Skin of body (tissue), 3 donors: ENCODE results near the gene CAPN15. TPM values are rescaled to one million over a fixed set of nuclear protein-coding genes. Genes with fewer than 3 reads are reported as not detected.
"Not testable (repeated sequence)": the region's sequence is repeated elsewhere in the genome, so short reads cannot be mapped to it uniquely, and the experiment has no call there.

ENCODE experiments used
- DNase-seq: peaks from one replicate; lab custom pipeline; 2025; lab: John Stamatoyannopoulos, UW
- small RNA-seq: library from RNA; depleted of rRNA; stranded (forward); fragments of <200 nt; gene quantifications from one replicate; pipeline ENCODE3, GENCODE V24; 2014; ENCODE audit warnings: low replicate concordance
- total RNA-seq: library from RNA; depleted of rRNA; stranded (reverse); fragments of >200 nt; gene quantifications from one replicate; pipeline ENCODE4 v1.2.3, GENCODE V29; 2014

CAPN15 gene
- total RNA-seq, 1 donor from 2014 or later = 10.2 TPM

DNA sequence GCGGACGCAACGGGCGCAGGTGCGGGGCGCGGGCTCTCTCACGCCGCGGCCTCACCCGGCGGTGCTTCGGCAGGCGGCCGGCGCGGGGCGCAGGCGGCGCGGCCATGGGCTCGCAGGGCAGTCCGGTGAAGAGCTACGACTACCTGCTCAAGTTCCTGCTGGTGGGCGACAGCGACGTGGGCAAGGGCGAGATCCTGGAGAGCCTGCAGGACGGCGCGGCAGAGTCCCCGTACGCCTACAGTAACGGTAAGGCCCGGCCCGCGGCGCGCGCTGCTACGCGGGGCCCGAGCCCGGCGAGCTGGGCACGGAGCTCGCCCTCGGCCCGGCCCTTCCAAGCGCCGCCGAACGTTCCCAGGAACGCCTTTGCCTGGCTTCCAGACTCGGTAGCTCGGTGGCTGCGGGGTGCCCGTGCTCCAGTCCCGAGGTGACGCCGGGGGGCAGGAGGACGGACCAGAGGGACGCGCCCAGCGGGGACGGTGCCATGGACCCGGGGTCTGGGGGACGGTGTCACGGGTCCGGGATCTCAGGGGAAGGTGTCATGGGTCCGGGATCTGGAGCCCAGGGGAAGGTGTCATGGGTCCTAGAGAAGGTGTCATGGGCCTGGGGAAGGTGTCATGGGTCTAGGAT is 62.8 kb downstream of the CAPN15 start:
- no peak for DNase-seq

- no peak for DNase-seq
These were observed 63.3 kb downstream of the CAPN15 start for GRCh38 chr16:590815-591200.

GRCh38 chr16:591231-591630 is 63.7 kb downstream of the CAPN15 start:
- DNase-seq = no peak

- DNase-seq = no peak
These were observed 64.5 kb downstream of the CAPN15 start for GRCh38 chr16:591892-592517.

GRCh38 chr16:592518-593306 is 65.2 kb downstream of the CAPN15 start:
- DNase-seq = no peak

- DNase-seq = no peak
These were observed 65.9 kb downstream of the CAPN15 start for GRCh38 chr16:593406-593805.

DNA sequence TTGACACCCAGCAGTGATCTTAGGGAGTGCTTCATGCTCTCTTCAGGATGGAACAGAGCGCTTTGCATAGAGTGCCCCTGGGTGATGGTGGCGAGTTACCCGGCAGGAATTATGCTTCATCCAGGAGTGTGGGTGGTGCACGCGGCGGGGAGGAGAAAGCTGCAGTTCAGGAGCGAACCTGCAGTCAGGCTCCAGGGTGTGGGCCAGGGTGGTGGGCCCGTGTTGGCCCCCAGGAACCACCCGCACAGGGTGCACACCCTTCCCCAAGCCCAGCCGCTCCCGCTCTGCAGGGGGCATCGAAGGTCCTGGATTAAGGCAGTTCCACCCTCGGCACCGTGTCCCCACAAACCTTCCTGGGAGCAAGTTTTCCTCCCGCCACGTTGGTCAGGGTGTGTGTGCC is 66.3 kb downstream of the CAPN15 start:
- DNase-seq = no peak

- DNase-seq = no peak
These were observed 67.6 kb downstream of the CAPN15 start for GRCh38 chr16:595094-595528.

GRCh38 chr16:595942-596735 is 68.6 kb downstream of the CAPN15 start:
- DNase-seq = no peak

GRCh38 chr16:596736-597060 is 69.2 kb downstream of the CAPN15 start:
- no peak for DNase-seq

DNA sequence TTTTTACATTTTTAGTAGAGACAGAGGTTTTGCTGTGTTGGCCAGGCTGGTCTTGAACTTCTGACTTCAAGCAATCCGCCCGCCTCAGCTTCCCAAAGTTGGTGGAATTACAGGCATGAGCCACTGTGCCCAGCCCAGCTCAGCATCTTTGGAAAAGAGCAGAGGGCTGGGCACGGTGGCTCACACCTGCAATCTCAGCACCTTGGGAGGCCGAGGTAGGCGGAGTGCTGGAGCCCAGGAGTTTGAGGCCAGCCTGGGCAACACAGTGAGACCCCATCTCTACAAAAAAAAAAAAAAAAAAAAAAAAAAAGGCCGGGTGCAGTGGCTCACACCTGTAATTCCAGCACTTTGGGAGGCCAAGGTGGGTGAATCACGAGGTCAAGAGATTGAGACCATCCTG is 70.1 kb downstream of the CAPN15 start:
- not testable (repeated sequence) for DNase-seq

DNA sequence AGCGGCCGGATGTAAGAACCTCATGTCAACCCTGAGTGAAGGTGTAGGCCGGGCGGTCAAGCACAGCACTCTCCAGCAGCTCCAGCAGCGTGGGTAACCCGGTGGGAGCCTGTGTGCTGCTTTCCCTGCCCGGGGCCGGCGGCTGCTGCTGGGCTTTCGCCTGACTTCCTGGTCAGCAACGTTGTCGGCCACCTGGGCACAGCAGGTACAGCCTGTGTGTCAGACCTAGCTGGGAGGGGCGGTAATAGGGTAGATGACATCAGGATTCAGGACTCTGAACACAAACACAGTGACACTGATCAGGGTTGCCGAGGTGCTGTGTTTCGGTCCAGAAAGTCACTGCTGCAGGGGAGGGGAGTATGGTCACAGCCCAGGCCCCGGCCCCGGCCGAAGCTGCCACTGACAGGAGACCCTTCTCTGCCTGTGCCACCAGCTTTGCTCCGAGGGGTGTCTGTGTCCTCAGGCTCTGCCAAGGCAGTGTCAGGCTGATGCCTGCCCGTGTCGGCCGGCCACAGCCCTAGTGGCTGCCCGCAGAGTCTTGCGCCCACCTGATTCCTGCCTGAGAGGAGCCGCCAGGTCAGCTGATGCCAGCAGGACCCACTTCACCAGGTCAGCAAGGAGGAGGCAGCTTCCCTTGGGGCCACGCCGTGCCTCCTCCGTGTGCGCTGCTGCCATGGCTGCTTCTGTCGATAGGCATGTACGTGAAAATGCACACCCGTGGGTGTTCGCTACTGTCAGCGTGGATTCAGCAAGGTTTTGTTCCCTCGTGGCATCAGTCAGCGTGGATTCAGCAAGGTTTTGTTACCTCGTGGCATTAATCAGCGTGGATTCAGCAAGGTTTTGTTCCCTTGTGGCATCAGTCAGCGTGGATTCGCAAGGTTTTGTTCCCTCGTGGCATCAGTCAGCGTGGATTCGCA is 71.6 kb downstream of the CAPN15 start:
- DNase-seq = no peak

- DNase-seq = no peak
These were observed 73.3 kb downstream of the CAPN15 start for GRCh38 chr16:600781-601180.

- DNase-seq = no peak
These were observed 76.4 kb downstream of the CAPN15 start for GRCh38 chr16:603933-604332.

Small RNA genes lying within 50 kb of the gene (small RNA-seq; reads per million reads assigned to genes)
- gene MIR3176 = 0.47 reads per million, percentile 58 among the genes with 10 or more reads in this experiment
- gene MIR5587 = not detected
- not detected for gene Z98883.1

Other genes starting within 250 kb of the CAPN15 start
- 0.99 TPM for gene ARHGDIG, start 247.1 kb upstream of the CAPN15 start, total RNA-seq
- 1.1 TPM for gene PDIA2, start 244.5 kb upstream of the CAPN15 start, total RNA-seq
- gene AXIN1, start 175.0 kb upstream of the CAPN15 start, total RNA-seq = 13.3 TPM
- 20.9 TPM for gene MRPL28, start 157.2 kb upstream of the CAPN15 start, total RNA-seq
- gene PGAP6, start 145.7 kb upstream of the CAPN15 start, total RNA-seq = 10.6 TPM
- 26.4 TPM for gene NME4, start 130.5 kb upstream of the CAPN15 start, total RNA-seq
- 7.2 TPM for gene DECR2, start 125.8 kb upstream of the CAPN15 start, total RNA-seq
- 17.2 TPM for gene RAB11FIP3, start 102.1 kb upstream of the CAPN15 start, total RNA-seq
- not detected for gene PRR35, start 32.7 kb downstream of the CAPN15 start, total RNA-seq
- gene NHLRC4, start 39.3 kb downstream of the CAPN15 start, total RNA-seq = 0.59 TPM
- gene PIGQ, start 42.3 kb downstream of the CAPN15 start, total RNA-seq = 10.4 TPM
- gene RAB40C, start 62.4 kb downstream of the CAPN15 start, total RNA-seq = 14.8 TPM
- gene WFIKKN1, start 103.3 kb downstream of the CAPN15 start, total RNA-seq = 0.20 TPM
- 22.9 TPM for gene METTL26, start 108.6 kb downstream of the CAPN15 start, total RNA-seq
- gene MCRIP2, start 114.1 kb downstream of the CAPN15 start, total RNA-seq = 6.9 TPM
- gene WDR90, start 121.7 kb downstream of the CAPN15 start, total RNA-seq = 15.1 TPM
- 26.4 TPM for gene RHOT2, start 140.4 kb downstream of the CAPN15 start, total RNA-seq
- 1.2 TPM for gene RHBDL1, start 148.0 kb downstream of the CAPN15 start, total RNA-seq
- gene STUB1, start 152.7 kb downstream of the CAPN15 start, total RNA-seq = 49.1 TPM
- 18.1 TPM for gene JMJD8, start 156.6 kb downstream of the CAPN15 start, total RNA-seq
- 2.3 TPM for gene WDR24, start 162.7 kb downstream of the CAPN15 start, total RNA-seq
- 0.30 TPM for gene FBXL16, start 178.1 kb downstream of the CAPN15 start, total RNA-seq
- 6.2 TPM for gene METRN, start 187.4 kb downstream of the CAPN15 start, total RNA-seq
- 6.3 TPM for gene ANTKMT, start 193.4 kb downstream of the CAPN15 start, total RNA-seq
- gene CCDC78, start 198.7 kb downstream of the CAPN15 start, total RNA-seq = 0.20 TPM
- 2.5 TPM for gene HAGHL, start 199.4 kb downstream of the CAPN15 start, total RNA-seq
- gene CIAO3, start 213.3 kb downstream of the CAPN15 start, total RNA-seq = 41.2 TPM
- gene MSLN, start 233.0 kb downstream of the CAPN15 start, total RNA-seq = 1.4 TPM